ENCODE results near the gene CFAP97D2.

CFAP97D2 gene

DNA sequence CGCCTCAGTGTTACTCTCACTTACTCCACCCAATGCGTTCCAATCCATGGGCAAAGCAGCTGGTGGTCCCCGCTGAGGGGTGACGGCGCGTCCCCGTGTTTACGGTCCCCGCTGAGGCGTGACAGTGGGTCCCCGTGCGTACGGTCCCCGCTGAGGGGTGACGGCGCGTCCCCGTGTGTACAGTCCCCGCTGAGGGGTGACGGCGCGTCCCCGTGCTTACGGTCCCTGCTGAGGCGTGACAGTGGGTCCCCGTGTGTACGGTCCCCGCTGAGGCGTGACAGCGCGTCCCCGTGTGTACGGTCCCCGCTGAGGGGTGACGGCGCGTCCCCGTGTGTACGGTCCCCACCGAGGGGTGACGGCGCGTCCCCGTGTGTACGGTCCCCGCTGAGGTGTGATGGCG is 19.5 kb downstream of the CFAP97D2 start:
- TF ChIP-seq, protein P1, sequence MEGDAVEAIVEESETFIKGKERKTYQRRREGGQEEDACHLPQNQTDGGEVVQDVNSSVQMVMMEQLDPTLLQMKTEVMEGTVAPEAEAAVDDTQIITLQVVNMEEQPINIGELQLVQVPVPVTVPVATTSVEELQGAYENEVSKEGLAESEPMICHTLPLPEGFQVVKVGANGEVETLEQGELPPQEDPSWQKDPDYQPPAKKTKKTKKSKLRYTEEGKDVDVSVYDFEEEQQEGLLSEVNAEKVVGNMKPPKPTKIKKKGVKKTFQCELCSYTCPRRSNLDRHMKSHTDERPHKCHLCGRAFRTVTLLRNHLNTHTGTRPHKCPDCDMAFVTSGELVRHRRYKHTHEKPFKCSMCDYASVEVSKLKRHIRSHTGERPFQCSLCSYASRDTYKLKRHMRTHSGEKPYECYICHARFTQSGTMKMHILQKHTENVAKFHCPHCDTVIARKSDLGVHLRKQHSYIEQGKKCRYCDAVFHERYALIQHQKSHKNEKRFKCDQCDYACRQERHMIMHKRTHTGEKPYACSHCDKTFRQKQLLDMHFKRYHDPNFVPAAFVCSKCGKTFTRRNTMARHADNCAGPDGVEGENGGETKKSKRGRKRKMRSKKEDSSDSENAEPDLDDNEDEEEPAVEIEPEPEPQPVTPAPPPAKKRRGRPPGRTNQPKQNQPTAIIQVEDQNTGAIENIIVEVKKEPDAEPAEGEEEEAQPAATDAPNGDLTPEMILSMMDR (IDR thresholded peaks at IDR 0.05), result no peak

DNA sequence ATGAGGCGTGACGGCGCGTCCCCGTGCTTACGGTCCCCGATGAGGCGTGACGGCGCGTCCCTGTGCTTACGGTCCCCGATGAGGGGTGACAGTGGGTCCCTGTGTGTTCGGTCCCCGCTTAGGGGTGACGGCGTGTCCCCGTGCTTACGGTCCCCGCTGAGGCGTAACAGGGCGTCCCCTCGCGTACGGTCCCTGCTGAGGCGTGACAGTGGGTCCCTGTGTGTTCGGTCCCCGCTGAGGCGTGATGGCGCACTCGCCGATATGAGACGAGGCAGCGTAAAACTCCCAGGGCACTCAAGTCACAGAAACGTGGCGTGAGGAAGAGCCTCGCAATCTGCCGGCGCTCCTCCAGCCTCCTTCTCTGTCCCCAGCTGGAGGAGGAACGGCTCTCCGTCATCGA is 20.9 kb downstream of the CFAP97D2 start:
- TF ChIP-seq, protein P1 (IDR thresholded peaks at IDR 0.05), result no peak

GRCh38 chr13:114200399-114200911 is 21.4 kb downstream of the CFAP97D2 start:
- TF ChIP-seq, protein P1 (IDR thresholded peaks at IDR 0.05), result no peak

GRCh38 chr13:114202581-114202980 is 23.5 kb downstream of the CFAP97D2 start:
- TF ChIP-seq, protein P1 (IDR thresholded peaks at IDR 0.05), result no peak

- TF ChIP-seq, protein P1 (IDR thresholded peaks at IDR 0.05), result no peak
Observed at GRCh38 chr13:114203536-114203935, 24.5 kb downstream of the CFAP97D2 start.

DNA sequence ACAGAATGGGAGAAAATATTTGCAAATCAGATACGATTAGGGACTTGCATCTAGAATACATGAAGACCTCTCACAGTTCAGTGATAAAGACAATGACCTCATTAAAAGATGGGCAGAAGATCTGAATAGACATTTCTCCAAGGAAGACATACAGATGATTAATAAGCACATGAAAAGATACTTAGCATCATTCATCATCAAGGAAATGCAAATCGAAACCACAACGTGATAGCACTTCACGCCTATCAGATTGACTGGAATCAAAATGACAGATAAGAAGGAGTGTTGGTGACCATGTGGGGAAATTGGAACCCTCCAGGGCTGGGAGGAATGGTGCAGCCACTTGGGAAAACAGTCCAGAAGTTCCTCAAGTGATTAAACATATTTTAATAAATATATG is 25.8 kb downstream of the CFAP97D2 start:
- TF ChIP-seq, protein P1 (IDR thresholded peaks at IDR 0.05), result no peak

GRCh38 chr13:114208134-114208533 is 29.1 kb downstream of the CFAP97D2 start:
- TF ChIP-seq, protein P1 (IDR thresholded peaks at IDR 0.05), result no peak
